Esophagus muscularis mucosa (tissue), 4 donors: ENCODE results near the gene DNAH9. TPM values are rescaled to one million over a fixed set of nuclear protein-coding genes. Genes with fewer than 3 reads are reported as not detected.

ENCODE experiments used
- DNase-seq: peaks from one replicate; pipeline ENCODE4 v3.0.0-alpha.2; 2017; ENCODE audit errors: extremely low spot score
- H3K27ac ChIP-seq, 4 donors: fragments of 200-600 bp; sonication (generic); replicated peaks in 1 of 4; 1 replicate in 3 of 4; 2 replicates in 1 of 4; pipeline ENCODE4 v1.5.1; 2016 to 2019; ENCODE audit warnings: mild to moderate bottlenecking in 1 of 4
- H3K27me3 ChIP-seq, 4 donors: fragments of 200-600 bp; sonication (generic); one replicate each; pipeline versions ENCODE4 v1.5.1 to v1.6.0; 2016 to 2019
- H3K36me3 ChIP-seq, 4 donors: fragments of 200-600 bp; sonication (generic); one replicate each; pipeline ENCODE4 v1.5.1; 2016 to 2019
- H3K4me1 ChIP-seq, 4 donors: fragments of 200-600 bp; sonication (generic); one replicate each; pipeline ENCODE4 v1.5.1; 2016 to 2019
- H3K4me3 ChIP-seq, 4 donors: fragments of 200-600 bp; sonication (generic); 1 replicate in 2 of 4; 2 replicates in 2 of 4; pipeline ENCODE4 v1.5.1; 2016 to 2019; ENCODE audit warnings: mild to moderate bottlenecking in 4 of 4, moderate library complexity in 1 of 4
- H3K9me3 ChIP-seq, 4 donors: fragments of 200-600 bp; sonication (generic); 1 replicate in 3 of 4; 2 replicates in 1 of 4; pipeline ENCODE4 v1.5.1; 2016 to 2019
- EP300 ChIP-seq: sonication (generic); formaldehyde crosslinking; IDR thresholded peaks from one replicate; pipeline ENCODE4 v1.6.1; 2017; ENCODE audit warnings: antibody characterized with exemption
- POLR2A ChIP-seq: fragments of 450-650 bp; IDR thresholded peaks from one replicate; pipeline ENCODE4 v1.6.1; 2017; ENCODE audit warnings: antibody characterized with exemption, moderate library complexity, mild to moderate bottlenecking, low read depth
- POLR2AphosphoS5 ChIP-seq, 2 donors: sonication (generic); formaldehyde crosslinking; IDR thresholded peaks; one replicate each; pipeline ENCODE4 v1.6.1; 2017; ENCODE audit warnings: antibody characterized with exemption in 2 of 2
- WGBS: methylation state at CpG from one replicate; pipeline ENCODE4 v1.1.5; 2018; 5-methylcytosine and 5-hydroxymethylcytosine counted together
- intact Hi-C: fragments of 100-400 bp; cut with DNase I; formaldehyde crosslinking; loops from one replicate; pipeline ENCODE4 v1.15.1; 2023
- total RNA-seq, 4 donors: library from RNA; depleted of rRNA; stranded (reverse); fragments of >200 nt; gene quantifications; one replicate each; pipeline versions ENCODE4 v1.1.0 to v1.2.1, GENCODE V29; 2016
- TF ChIP-seq, protein P1 (sequence below), 3 experiments: fragments of 200-600 bp in 2 of 3; fragments of 450-650 bp in 1 of 3; sonication (generic) in 2 of 3; IDR thresholded peaks; one replicate each; pipeline ENCODE4 v1.5.1; 2017 to 2019; ENCODE audit warnings: antibody characterized with exemption in 3 of 3, mild to moderate bottlenecking in 2 of 3, moderate library complexity in 1 of 3

The DNAH9 gene
- total RNA-seq, 4 donors from 2014 or later: under 0.01 to 0.92 TPM; not detected in 2

DNA sequence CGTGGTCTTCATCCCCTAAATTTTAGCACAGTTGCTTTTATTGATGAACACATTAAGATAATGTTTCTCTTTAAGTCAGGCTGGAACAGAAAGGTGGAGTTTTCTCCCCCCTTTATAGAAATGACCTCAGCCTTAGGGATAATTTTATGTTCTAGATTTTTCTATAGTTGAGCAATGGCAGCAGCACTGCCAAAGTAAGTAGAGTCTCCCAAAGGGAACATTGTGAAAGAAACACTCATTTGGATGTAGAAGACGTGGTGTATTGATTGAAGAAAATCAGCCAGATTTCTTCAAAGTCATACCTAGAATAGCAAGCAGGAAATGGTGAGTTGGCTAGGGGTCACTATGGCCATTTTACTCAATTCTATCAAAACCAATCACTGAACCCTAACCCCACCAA is 122.5 kb downstream of the DNAH9 start:
- intact Hi-C loops: no loop called here
- 50% methylated on average over 2 of the region's 2 CpGs for WGBS
- H3K36me3 ChIP-seq: no peaks in the 10 kb centered on the region
- no peak overlapping the region for H3K4me3 ChIP-seq
- no peaks in the 10 kb centered on the region for H3K27me3 ChIP-seq
- TF ChIP-seq POLR2AphosphoS5 (IDR thresholded peaks at IDR 0.05) (no peak), EP300 (no peak), POLR2A (no peak)
- TF ChIP-seq, protein P1, sequence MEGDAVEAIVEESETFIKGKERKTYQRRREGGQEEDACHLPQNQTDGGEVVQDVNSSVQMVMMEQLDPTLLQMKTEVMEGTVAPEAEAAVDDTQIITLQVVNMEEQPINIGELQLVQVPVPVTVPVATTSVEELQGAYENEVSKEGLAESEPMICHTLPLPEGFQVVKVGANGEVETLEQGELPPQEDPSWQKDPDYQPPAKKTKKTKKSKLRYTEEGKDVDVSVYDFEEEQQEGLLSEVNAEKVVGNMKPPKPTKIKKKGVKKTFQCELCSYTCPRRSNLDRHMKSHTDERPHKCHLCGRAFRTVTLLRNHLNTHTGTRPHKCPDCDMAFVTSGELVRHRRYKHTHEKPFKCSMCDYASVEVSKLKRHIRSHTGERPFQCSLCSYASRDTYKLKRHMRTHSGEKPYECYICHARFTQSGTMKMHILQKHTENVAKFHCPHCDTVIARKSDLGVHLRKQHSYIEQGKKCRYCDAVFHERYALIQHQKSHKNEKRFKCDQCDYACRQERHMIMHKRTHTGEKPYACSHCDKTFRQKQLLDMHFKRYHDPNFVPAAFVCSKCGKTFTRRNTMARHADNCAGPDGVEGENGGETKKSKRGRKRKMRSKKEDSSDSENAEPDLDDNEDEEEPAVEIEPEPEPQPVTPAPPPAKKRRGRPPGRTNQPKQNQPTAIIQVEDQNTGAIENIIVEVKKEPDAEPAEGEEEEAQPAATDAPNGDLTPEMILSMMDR (IDR thresholded peaks at IDR 0.05): no peak
- no peak overlapping the region for H3K27ac ChIP-seq
- H3K9me3 ChIP-seq: no peaks in the 10 kb centered on the region
- DNase-seq: peak; percentile 21
- no peaks in the 10 kb centered on the region for H3K4me1 ChIP-seq

DNA sequence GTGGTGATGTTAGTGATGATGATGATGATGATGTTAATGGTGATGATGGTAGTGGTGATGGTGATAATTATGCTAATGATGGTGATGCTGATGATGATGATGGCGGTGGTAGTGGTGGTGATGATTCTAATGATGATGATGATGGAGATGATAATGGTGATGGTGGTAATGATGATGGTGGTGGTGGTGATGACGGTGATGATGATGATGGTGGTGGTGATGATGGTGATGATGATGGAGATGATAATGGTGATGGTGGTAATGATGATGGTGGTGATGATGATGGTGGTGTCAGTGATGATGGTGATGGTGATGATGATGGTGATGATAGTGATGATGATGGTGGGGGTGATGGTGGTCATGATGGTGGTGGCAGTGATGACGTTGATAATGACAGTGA is 132.5 kb downstream of the DNAH9 start:
- intact Hi-C loops: no loop called here
- no peak for DNase-seq
- no peak for TF ChIP-seq EP300
- TF ChIP-seq, protein P1 (IDR thresholded peaks at IDR 0.05): no peak
- no peaks in the 10 kb centered on the region for H3K36me3 ChIP-seq
- no peak overlapping the region for H3K4me3 ChIP-seq
- WGBS: 97% methylated on average over 3 of the region's 3 CpGs
- H3K9me3 ChIP-seq: no peaks in the 10 kb centered on the region
- no peaks in the 10 kb centered on the region for H3K27me3 ChIP-seq
- H3K27ac ChIP-seq: no peak overlapping the region
- no peaks in the 10 kb centered on the region for H3K4me1 ChIP-seq

DNA sequence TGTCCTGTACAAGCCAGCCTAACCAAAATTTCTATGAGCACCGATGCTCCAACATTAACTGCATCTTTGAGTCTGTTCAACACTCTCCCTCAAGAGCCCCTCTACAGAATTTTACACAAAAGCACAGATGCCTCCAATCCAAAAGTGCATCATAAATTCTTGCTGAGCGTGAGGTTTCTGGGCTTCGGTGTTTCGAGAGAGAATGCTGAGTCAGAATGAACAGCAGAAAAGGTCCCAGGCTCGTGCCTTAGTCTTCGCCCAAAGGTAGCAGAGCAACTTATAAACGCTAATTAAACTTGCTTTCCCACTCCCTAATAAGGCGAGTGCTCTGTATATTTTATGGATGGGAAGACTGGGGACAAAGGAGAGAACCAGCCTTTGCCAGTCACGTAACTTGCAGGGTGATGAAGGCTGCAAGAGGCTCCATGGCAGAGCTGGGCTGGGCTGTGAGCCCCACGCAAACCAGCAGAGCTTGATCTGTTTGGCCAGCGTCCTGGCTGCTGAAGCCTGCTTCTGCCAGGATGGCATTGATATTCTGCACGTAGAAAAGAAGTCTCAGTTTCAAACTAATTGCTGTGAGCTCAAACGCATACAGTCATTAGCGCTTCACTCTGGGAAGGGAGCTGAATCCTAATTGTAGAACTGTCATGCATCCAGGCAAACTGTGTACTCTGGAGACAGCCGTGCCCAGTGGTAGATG is 138.5 kb downstream of the DNAH9 start:
- WGBS: 67% methylated on average over 14 of the region's 15 CpGs
- intact Hi-C loops: no loop called here
- Histone ChIP-seq H3K36me3 (no peaks in the 10 kb centered on the region), H3K27me3 (no peaks in the 10 kb centered on the region), H3K27ac (no peak overlapping the region), H3K4me3 (no peak overlapping the region), H3K4me1 (no peaks in the 10 kb centered on the region), H3K9me3 (no peaks in the 10 kb centered on the region)
- no peak for TF ChIP-seq POLR2A
- no peak for TF ChIP-seq EP300
- TF ChIP-seq, protein P1 (IDR thresholded peaks at IDR 0.05): no peak
- no peak for TF ChIP-seq POLR2AphosphoS5 (IDR thresholded peaks at IDR 0.05)
- DNase-seq: no peak

DNA sequence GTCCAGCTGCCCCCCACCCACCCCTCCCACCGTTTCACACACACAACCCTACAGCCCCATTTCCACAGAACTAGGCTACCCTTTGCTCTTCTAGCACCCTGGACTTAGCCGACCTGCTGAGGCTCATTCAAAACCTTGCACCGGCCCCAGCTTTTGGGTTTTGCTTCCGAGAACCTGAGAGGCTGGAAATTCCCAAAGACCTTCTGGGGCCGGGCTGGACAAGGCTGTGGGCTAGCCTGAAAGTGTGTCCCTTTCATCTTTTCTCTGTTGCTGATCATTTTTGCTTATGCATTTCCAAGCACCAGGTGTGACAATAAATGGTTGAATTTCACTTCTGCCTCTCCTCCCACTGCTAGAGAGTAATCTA is 139.0 kb downstream of the DNAH9 start:
- intact Hi-C loops: no loop called here
- Histone ChIP-seq H3K4me3 (no peak overlapping the region), H3K27ac (no peak overlapping the region), H3K27me3 (no peaks in the 10 kb centered on the region), H3K9me3 (no peaks in the 10 kb centered on the region), H3K4me1 (no peaks in the 10 kb centered on the region), H3K36me3 (no peaks in the 10 kb centered on the region)
- DNase-seq: no peak
- TF ChIP-seq, protein P1 (IDR thresholded peaks at IDR 0.05): no peak
- no peak for TF ChIP-seq POLR2AphosphoS5 (IDR thresholded peaks at IDR 0.05)
- TF ChIP-seq POLR2A: no peak
- no peak for TF ChIP-seq EP300
- 87% methylated on average over 4 of the region's 5 CpGs for WGBS

DNA sequence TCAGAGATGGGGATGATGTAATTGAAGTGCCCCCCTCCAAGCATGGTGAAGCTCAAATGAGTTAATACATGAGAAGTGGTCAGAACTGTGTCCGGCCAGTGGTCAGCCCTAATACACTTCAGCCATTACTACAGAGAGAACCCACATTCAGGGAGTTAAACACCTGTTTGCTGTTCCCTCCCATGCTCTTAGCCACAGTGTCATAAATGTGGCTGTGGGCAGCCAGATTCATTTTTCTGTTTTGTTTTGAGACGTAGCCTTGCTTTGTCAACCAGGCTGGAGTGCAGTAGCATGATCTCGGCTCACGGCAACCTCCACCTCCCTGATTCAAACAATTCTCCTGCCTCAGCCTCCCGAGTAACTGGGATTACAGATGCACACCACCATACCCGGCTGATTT is 139.9 kb downstream of the DNAH9 start:
- 84% methylated on average over 6 of the region's 6 CpGs for WGBS
- intact Hi-C loops: no loop called here

More for the DNA sequence above, 139.9 kb downstream of the DNAH9 start:
- Histone ChIP-seq H3K27ac (no peak overlapping the region), H3K9me3 (no peaks in the 10 kb centered on the region), H3K4me3 (no peak overlapping the region), H3K36me3 (no peaks in the 10 kb centered on the region), H3K27me3 (no peaks in the 10 kb centered on the region), H3K4me1 (no peaks in the 10 kb centered on the region)
- TF ChIP-seq POLR2AphosphoS5 (IDR thresholded peaks at IDR 0.05) (no peak), POLR2A (no peak), EP300 (no peak)
- TF ChIP-seq, protein P1 (IDR thresholded peaks at IDR 0.05): no peak
- no peak for DNase-seq
